Transverse colon (tissue), 4 donors: Measurements from ENCODE around the gene CCHCR1. TPM values are rescaled to one million over a fixed set of nuclear protein-coding genes. Genes with fewer than 3 reads are reported as not detected.
A peak's percentile ranks its signal among the peaks of the same experiment; 100 is the strongest.
"Not testable (repeated sequence)": the region's sequence is repeated elsewhere in the genome, so short reads cannot be mapped to it uniquely, and the experiment has no call there.

Experiments used
- DNase-seq: peaks from one replicate; pipeline ENCODE4 v3.0.0-alpha.2; 2019
- H3K27ac ChIP-seq, 4 donors: fragments of 200-600 bp; sonication (generic); 2 replicates each; pipeline ENCODE4 v1.5.1; 2016 to 2018; ENCODE audit warnings: inconsistent platforms in 4 of 4
- H3K27me3 ChIP-seq: fragments of 200-600 bp; sonication (generic); 2 replicates; pipeline ENCODE4 v1.5.1; 2017; ENCODE audit warnings: inconsistent platforms
- H3K36me3 ChIP-seq, 4 donors: fragments of 200-600 bp; sonication (generic); 2 replicates each; pipeline ENCODE4 v1.5.1; 2017 to 2019; ENCODE audit warnings: inconsistent platforms in 4 of 4
- H3K4me1 ChIP-seq, 4 donors: fragments of 200-600 bp; sonication (generic); 2 replicates each; pipeline ENCODE4 v1.5.1; 2017 to 2020; ENCODE audit warnings: inconsistent platforms in 4 of 4
- H3K4me3 ChIP-seq, 4 donors: fragments of 200-600 bp; sonication (generic); 1 replicate in 1 of 4; 2 replicates in 3 of 4; pipeline versions ENCODE4 v1.5.1 to v1.6.1; 2017 to 2019; ENCODE audit warnings: inconsistent platforms in 4 of 4
- H3K9me3 ChIP-seq, 2 donors: fragments of 200-600 bp; sonication (generic); 2 replicates each; pipeline ENCODE4 v1.5.1; 2017 to 2019; ENCODE audit warnings: inconsistent platforms in 2 of 2
- EP300 ChIP-seq: sonication (generic); formaldehyde crosslinking; IDR thresholded peaks from one replicate; pipeline ENCODE4 v1.6.1; 2017; ENCODE audit warnings: antibody characterized with exemption, low read depth
- POLR2A ChIP-seq: fragments of 450-650 bp; IDR thresholded peaks from one replicate; pipeline ENCODE4 v1.6.1; 2016; ENCODE audit warnings: antibody characterized with exemption, mild to moderate bottlenecking, moderate library complexity
- POLR2AphosphoS5 ChIP-seq, 3 donors: sonication (generic); formaldehyde crosslinking; IDR thresholded peaks; one replicate each; pipeline ENCODE4 v1.6.1; 2016; ENCODE audit warnings: antibody characterized with exemption in 3 of 3
- WGBS, 2 donors: methylation state at CpG; one replicate each; pipeline ENCODE4 v1.1.5; 2018; ENCODE audit warnings: low coverage in 1 of 2; 5-methylcytosine and 5-hydroxymethylcytosine counted together
- in situ Hi-C, 4 donors: fragments of 200-750 bp; cut with MboI; loops; one replicate each; pipeline versions ENCODE4 v1.15.0 to v1.15.1; 2017; ENCODE audit warnings: low sequenced_read_pairs in 3 of 4, low pct_ligation_motif_present in 1 of 4, low pct_unique_long_range_greater_than_20kb in 1 of 4
- intact Hi-C: fragments of 100-400 bp; cut with DNase I; formaldehyde crosslinking; loops from one replicate; pipeline ENCODE4 v1.15.1; 2023; ENCODE audit warnings: low total_unique reads
- total RNA-seq, 4 donors: library from RNA; depleted of rRNA; stranded (reverse); fragments of >200 nt; gene quantifications; one replicate each; pipeline ENCODE4 v1.1.0, GENCODE V29; 2016
- TF ChIP-seq, protein P1 (sequence below), 5 experiments: fragments of 200-600 bp in 3 of 5; fragments of 450-650 bp in 2 of 5; sonication (generic) in 3 of 5; IDR thresholded peaks; 1 replicate in 2 of 5; 2 replicates in 3 of 5; pipeline ENCODE4 v1.5.1; 2016 to 2017; ENCODE audit warnings: antibody characterized with exemption in 5 of 5, inconsistent platforms in 3 of 5, mild to moderate bottlenecking in 2 of 5, moderate library complexity in 1 of 5

The CCHCR1 gene
- total RNA-seq, 4 donors from 2014 or later, result 15.0 to 44.1 (median 29.9) TPM

DNA sequence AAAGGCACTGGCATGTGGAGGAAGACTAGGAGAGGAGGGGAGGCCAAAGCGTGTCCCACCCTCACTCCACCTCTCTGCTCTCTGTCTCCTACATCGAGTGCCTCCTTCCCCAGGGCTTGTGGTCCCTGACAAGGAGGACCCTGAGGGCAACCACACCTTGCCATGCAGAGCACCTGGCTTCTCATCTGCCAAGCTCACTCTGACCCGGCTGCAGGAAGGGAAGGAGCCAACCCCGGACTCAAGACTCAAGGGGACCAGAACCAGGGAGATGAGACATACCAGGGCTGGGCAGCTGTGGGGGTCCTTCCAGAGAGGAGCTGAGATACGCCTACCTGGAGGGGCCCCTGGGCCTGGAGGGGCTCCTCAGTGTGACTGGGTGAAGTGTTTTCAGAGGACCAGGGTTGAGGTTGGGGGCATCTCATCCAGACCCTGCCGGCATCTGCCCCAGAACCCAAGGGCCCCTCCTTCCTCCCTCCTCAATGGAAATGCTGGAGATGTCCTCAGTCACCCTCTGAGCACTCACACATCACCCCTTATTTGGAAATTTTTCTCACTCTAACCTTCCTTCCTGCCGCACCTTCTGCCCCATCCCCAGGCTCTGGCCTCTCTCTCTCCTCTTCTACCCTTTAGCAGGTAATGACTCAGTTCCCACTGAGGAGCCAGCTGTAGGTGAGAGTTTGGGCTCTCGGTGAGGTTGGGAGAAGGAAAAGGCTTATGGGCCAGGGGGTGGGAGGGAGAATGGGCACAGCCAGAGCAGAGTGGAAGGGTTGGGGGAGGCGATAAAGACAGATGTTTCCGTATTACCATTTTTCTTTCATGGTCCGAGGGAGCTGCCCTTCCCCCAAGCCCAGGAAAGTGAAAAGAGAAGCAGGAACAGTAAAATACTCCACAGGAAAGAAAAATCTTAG, 44.9 kb upstream of the CCHCR1 start:
- in situ Hi-C loops (no loop called here), intact Hi-C loops (no loop called here)
- no peak for DNase-seq
- Histone ChIP-seq H3K27me3 (no peaks in the 10 kb centered on the region), H3K4me3 (peak overlapping the region in 1 of 4 donors; percentile 61), H3K36me3 (no peaks in the 10 kb centered on the region), H3K4me1 (peaks cover 20 to 45% (median 37%) of the 10 kb centered on the region in 4 donors), H3K9me3 (no peaks in the 10 kb centered on the region), H3K27ac (peak overlapping the region; percentile 85 to 94 (median 92))
- no peak for TF ChIP-seq POLR2AphosphoS5 (IDR thresholded peaks at IDR 0.05)
- TF ChIP-seq EP300, result no peak
- TF ChIP-seq POLR2A, result no peak
- TF ChIP-seq, protein P1, sequence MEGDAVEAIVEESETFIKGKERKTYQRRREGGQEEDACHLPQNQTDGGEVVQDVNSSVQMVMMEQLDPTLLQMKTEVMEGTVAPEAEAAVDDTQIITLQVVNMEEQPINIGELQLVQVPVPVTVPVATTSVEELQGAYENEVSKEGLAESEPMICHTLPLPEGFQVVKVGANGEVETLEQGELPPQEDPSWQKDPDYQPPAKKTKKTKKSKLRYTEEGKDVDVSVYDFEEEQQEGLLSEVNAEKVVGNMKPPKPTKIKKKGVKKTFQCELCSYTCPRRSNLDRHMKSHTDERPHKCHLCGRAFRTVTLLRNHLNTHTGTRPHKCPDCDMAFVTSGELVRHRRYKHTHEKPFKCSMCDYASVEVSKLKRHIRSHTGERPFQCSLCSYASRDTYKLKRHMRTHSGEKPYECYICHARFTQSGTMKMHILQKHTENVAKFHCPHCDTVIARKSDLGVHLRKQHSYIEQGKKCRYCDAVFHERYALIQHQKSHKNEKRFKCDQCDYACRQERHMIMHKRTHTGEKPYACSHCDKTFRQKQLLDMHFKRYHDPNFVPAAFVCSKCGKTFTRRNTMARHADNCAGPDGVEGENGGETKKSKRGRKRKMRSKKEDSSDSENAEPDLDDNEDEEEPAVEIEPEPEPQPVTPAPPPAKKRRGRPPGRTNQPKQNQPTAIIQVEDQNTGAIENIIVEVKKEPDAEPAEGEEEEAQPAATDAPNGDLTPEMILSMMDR (IDR thresholded peaks at IDR 0.05), result no peak
- 25 to 38% methylated on average over 2 to 11 of the region's 11 CpGs for WGBS, 2 donors

DNA sequence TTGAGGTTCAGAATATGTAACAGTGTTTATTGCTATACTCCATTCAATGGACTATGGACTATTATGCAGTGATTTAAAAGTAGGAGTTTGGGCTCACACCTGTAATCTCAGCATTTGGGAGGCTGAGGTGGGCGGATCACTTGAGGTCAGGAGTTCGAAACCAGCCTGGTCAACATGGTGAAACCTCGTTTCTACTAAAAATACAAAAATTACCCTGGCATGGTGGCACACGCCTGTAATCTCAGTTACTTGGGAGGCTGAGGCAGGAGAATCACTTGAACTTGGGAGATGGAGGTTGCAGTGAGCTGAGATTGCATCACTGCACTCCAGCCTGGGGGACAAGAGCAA, 41.5 kb upstream of the CCHCR1 start:
- intact Hi-C loops, result loop anchor here (5.0 kb wide), 1 partner anchor 168 kb away; no protein-coding TSS in a partner anchor
- not testable (repeated sequence) for H3K36me3 ChIP-seq, H3K27me3 ChIP-seq, H3K9me3 ChIP-seq, DNase-seq
- 82% methylated on average over 4 of the region's 4 CpGs; no CpG with 5 or more reads in 1 of the 2 donors for WGBS, 2 donors
- Histone ChIP-seq H3K4me1 (peaks cover 15 to 42% (median 32%) of the 10 kb centered on the region in 4 donors), H3K4me3 (peak overlapping the region in 1 of 4 donors; percentile 60), H3K27ac (peak overlapping the region; percentile 93 to 96 (median 94))
- in situ Hi-C loops, result loop anchor here in 2 of 4 donors (10.0 kb wide), 2 partner anchors 64 to 166 kb away; partner anchors contain the start of gene PSORS1C2 (in 1 of the 2)

DNA sequence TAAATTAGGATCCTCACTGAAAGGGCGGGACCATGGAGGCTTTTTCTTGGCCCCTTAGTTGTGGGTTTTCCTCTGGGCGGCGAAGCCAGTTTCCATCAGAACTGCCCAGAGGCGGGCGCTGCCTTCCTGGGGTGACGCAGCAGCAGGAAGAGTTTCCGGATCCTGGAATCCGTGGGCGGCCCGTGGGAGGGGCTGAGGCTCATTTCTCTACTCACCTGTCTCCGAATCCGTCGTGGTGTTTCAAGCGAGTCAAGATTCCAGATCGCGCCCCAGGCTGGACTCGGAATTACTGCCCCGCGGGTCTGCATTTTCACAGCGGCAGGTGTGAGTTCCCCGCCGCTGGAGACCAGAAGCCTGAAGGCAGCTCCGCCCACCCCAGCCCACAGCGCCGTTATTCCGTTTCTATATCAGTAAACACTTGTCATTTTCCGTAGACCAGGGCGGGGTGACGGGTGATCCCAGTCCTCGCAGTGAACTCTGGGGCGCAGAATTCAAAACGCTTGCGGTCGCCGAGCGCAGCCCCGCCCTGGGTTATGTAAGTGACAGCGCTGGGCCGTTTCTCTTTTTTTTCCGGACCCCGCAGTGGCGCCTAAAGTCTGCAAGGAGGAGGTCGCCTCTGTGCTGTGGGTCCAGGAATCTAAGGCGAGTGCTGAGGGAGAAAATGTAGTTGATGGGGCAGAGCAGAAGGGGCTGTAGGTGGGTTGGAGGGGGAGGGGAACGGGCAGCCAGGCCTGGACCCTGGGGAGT, 40.1 kb upstream of the CCHCR1 start:
- whole genome bisulfite sequencing, 2 donors, result 1% methylated on average over 43 of the region's 45 CpGs; no CpG with 5 or more reads in 1 of the 2 donors
- H3K27ac ChIP-seq, result peak overlapping the region; percentile 93 to 96 (median 94)
- H3K4me3 ChIP-seq, result peak overlapping the region; percentile 39 to 64 (median 54)
- no peaks in the 10 kb centered on the region for H3K36me3 ChIP-seq
- intact Hi-C loops (loop anchor here (5.0 kb wide), 1 partner anchor 170 kb away; no protein-coding TSS in a partner anchor), in situ Hi-C loops (loop anchor here in 2 of 4 donors (10.0 kb wide), 2 partner anchors 63 to 167 kb away; partner anchors contain the start of gene PSORS1C2 (in 1 of the 2))
- H3K4me1 ChIP-seq, result peaks cover 10 to 31% (median 20%) of the 10 kb centered on the region in 4 donors
- H3K27me3 ChIP-seq, result no peaks in the 10 kb centered on the region
- peak; percentile 95 for DNase-seq
- no peaks in the 10 kb centered on the region for H3K9me3 ChIP-seq
- TF ChIP-seq POLR2A, result peak; percentile 85
- no peak for TF ChIP-seq EP300
- TF ChIP-seq, protein P1 (IDR thresholded peaks at IDR 0.05), result no peak
- peak; percentile 57 to 81 (median 78) for TF ChIP-seq POLR2AphosphoS5 (IDR thresholded peaks at IDR 0.05)

DNA sequence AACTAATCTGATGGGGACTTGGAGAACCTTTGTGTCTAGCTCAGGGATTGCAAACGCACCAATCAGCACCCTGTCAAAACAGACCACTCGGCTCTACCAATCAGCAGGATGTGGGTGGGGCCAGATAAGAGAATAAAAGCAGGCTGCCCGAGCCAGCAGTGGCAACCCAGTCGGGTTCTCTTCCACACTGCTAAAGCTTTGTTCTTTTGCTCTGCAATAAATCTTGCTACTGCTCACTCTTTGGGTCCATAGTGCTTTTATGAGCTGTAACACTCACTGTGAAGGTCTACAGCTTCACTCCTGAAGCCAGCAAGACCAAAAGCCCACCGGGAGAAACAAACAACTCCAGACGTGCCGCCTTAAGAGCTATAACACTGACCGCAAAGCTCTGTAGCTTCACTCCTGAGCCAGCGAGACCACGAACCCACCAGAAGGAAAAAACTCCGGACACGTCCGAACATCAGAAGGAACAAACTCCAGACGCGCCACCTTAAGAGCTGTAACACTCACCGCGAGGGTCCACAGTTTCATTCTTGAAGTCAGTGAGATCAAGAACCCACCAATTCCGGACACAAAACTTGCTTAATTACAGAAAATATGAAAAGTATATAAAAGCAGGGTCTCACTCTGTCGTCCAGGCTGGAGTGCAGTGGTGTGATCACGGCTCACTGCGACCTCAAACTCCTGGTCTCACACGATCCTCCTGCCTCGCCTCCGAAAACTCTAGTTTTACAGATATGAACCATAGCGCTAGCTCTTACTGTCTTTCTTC, 38.8 kb upstream of the CCHCR1 start:
- not testable (repeated sequence) for H3K27me3 ChIP-seq, H3K9me3 ChIP-seq, H3K36me3 ChIP-seq, DNase-seq
- H3K4me3 ChIP-seq, result peak overlapping the region in 2 of 4 donors; percentile 60 to 64
- intact Hi-C loops (loop anchor here (5.0 kb wide), 1 partner anchor 171 kb away; no protein-coding TSS in a partner anchor), in situ Hi-C loops (loop anchor here in 2 of 4 donors (10.0 kb wide), 2 partner anchors 62 to 168 kb away; partner anchors contain the start of gene PSORS1C2 (in 1 of the 2))
- peak overlapping the region; percentile 93 to 96 (median 94) for H3K27ac ChIP-seq
- H3K4me1 ChIP-seq, result peaks cover 0 to 21% (median 11%) of the 10 kb centered on the region in 4 donors
- 43 to 81% methylated on average over 5 to 25 of the region's 25 CpGs for WGBS, 2 donors

DNA sequence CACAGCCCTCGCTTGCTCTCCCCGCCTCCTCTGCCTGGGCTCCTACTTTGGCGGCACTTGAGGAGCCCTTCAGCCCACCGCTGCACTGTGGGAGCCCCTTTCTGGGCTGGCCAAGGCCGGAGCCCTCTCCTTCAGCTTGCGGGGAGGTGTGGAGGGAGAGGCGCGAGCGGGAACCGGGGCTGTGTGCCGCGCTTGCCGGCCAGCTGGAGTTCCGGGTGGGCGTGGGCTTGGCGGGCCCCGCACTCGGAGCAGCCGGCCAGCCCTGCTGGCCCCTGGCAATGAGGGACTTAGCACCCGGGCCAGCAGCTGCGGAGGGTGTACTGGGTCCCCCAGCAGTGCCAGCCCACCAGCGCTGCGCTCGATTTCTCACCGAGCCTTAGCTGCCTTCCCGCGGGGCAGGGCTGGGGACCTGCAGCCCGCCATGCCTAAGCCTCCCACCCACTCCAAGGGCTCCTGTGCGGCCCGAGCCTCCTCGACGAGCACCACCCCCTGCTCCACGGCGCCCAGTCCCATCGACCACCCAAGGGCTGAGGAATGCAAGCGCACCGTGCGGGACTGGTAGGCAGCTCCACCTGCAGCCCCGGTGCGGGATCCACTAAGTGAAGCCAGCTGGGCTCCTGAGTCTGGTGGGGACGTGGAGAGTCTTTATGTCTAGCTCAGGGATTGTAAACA, 37.8 kb upstream of the CCHCR1 start:
- intact Hi-C loops (loop anchor here (5.0 kb wide), 1 partner anchor 172 kb away; no protein-coding TSS in a partner anchor), in situ Hi-C loops (loop anchor here in 2 of 4 donors (10.0 kb wide), 2 partner anchors 61 to 169 kb away; partner anchors contain the start of gene PSORS1C2 (in 1 of the 2))
- 95% methylated on average over 37 of the region's 41 CpGs; no CpG with 5 or more reads in 1 of the 2 donors for WGBS, 2 donors
- not testable (repeated sequence) for H3K9me3 ChIP-seq, H3K36me3 ChIP-seq, H3K27ac ChIP-seq, H3K27me3 ChIP-seq, H3K4me3 ChIP-seq, DNase-seq
- H3K4me1 ChIP-seq, result peaks cover 0 to 21% (median 11%) of the 10 kb centered on the region in 4 donors
